Body of pancreas (tissue), 4 donors: ENCODE measurements around the gene HBA1. TPM values are rescaled to one million over a fixed set of nuclear protein-coding genes. Genes with fewer than 3 reads are reported as not detected.

ENCODE experiments used
- ATAC-seq: fragments of 150-250 bp; one replicate; pipeline ENCODE4 v1.9.1; 2016
- DNase-seq, 4 donors: peaks; one replicate each; pipeline ENCODE4 v3.0.0-alpha.2; 2019
- H3K27ac ChIP-seq, 4 donors: fragments of 200-600 bp; sonication (generic); 1 replicate in 3 of 4; 2 replicates in 1 of 4; pipeline versions ENCODE4 v1.5.1 to v1.6.1; 2016 to 2019; ENCODE audit warnings: mild to moderate bottlenecking in 1 of 4, mixed read lengths in 1 of 4, moderate library complexity in 1 of 4
- H3K27me3 ChIP-seq, 2 donors: fragments of 200-600 bp; sonication (generic); one replicate each; pipeline ENCODE4 v1.6.0; 2016; ENCODE audit warnings: mild to moderate bottlenecking in 1 of 2
- H3K36me3 ChIP-seq, 2 donors: fragments of 200-600 bp; sonication (generic); replicated peaks in 1 of 2; 2 replicates each; pipeline ENCODE4 v1.5.1; 2016; ENCODE audit warnings: low read depth in 2 of 2; ENCODE audit not compliant: insufficient read depth in 1 of 2
- H3K4me1 ChIP-seq: fragments of 200-600 bp; sonication (generic); one replicate; pipeline ENCODE4 v1.6.0; 2016
- H3K4me3 ChIP-seq, 2 donors: fragments of 200-600 bp; sonication (generic); 1 replicate in 1 of 2; 2 replicates in 1 of 2; pipeline ENCODE4 v1.5.1; 2016 to 2019
- H3K9me3 ChIP-seq, 3 donors: fragments of 200-600 bp; sonication (generic); 1 replicate in 2 of 3; 2 replicates in 1 of 3; pipeline ENCODE4 v1.5.1; 2016
- POLR2A ChIP-seq, 3 donors: fragments of 450-650 bp; IDR thresholded peaks; one replicate each; pipeline ENCODE4 v1.6.1; 2016; ENCODE audit warnings: antibody characterized with exemption in 3 of 3, mild to moderate bottlenecking in 2 of 3
- WGBS, 2 donors: methylation state at CpG; one replicate each; pipeline ENCODE4 v1.1.5; 2017; 5-methylcytosine and 5-hydroxymethylcytosine counted together
- intact Hi-C: fragments of 100-400 bp; cut with DNase I; formaldehyde crosslinking; loops from one replicate; pipeline ENCODE4 v1.15.1; 2023
- total RNA-seq, 2 donors: library from RNA; depleted of rRNA; stranded (reverse); fragments of >200 nt; gene quantifications; one replicate each; pipeline ENCODE4 v1.1.0, GENCODE V29; 2016
- TF ChIP-seq, protein P1 (sequence below), 7 experiments: fragments of 450-650 bp in 4 of 7; fragments of 200-600 bp in 3 of 7; sonication (generic) in 3 of 7; IDR thresholded peaks; one replicate each; pipeline ENCODE4 v1.5.1; 2016 to 2019; ENCODE audit warnings: antibody characterized with exemption in 7 of 7

Gene HBA1
- total RNA-seq, 2 donors from 2014 or later = not detected

DNA sequence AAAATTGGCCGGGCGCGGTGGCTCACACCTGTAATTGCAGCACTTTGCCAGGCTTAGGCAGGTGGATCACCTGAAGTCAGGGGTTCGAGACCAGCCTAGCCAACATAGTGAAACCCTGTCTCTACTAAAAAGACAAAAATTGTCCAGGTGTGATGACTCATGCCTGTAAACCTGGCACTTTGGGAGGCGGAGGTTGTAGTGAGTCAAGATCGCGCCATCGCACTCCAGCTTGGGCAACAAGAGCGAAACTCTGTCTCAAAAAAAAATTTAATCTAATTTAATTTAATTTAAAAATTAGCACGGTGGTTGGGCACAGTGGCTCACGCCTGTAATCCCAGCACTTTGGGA lies 2.2 kb downstream of the HBA1 start:
- ATAC-seq = no peak
- 71 to 76% methylated on average over 11 of the region's 11 CpGs for WGBS, 2 donors
- H3K27ac ChIP-seq = no peak overlapping the region
- H3K4me3 ChIP-seq = no peak overlapping the region
- peaks cover 18% of the 10 kb centered on the region for H3K4me1 ChIP-seq
- no peak for DNase-seq
- H3K36me3 ChIP-seq = no peaks in the 10 kb centered on the region
- peaks cover 4 to 21% of the 10 kb centered on the region in 2 donors for H3K27me3 ChIP-seq
- no peaks in the 10 kb centered on the region for H3K9me3 ChIP-seq
- intact Hi-C loops = no loop called here
- TF ChIP-seq, protein P1, sequence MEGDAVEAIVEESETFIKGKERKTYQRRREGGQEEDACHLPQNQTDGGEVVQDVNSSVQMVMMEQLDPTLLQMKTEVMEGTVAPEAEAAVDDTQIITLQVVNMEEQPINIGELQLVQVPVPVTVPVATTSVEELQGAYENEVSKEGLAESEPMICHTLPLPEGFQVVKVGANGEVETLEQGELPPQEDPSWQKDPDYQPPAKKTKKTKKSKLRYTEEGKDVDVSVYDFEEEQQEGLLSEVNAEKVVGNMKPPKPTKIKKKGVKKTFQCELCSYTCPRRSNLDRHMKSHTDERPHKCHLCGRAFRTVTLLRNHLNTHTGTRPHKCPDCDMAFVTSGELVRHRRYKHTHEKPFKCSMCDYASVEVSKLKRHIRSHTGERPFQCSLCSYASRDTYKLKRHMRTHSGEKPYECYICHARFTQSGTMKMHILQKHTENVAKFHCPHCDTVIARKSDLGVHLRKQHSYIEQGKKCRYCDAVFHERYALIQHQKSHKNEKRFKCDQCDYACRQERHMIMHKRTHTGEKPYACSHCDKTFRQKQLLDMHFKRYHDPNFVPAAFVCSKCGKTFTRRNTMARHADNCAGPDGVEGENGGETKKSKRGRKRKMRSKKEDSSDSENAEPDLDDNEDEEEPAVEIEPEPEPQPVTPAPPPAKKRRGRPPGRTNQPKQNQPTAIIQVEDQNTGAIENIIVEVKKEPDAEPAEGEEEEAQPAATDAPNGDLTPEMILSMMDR (IDR thresholded peaks at IDR 0.05) = no peak
- TF ChIP-seq POLR2A (IDR thresholded peaks at IDR 0.05) = no peak

DNA sequence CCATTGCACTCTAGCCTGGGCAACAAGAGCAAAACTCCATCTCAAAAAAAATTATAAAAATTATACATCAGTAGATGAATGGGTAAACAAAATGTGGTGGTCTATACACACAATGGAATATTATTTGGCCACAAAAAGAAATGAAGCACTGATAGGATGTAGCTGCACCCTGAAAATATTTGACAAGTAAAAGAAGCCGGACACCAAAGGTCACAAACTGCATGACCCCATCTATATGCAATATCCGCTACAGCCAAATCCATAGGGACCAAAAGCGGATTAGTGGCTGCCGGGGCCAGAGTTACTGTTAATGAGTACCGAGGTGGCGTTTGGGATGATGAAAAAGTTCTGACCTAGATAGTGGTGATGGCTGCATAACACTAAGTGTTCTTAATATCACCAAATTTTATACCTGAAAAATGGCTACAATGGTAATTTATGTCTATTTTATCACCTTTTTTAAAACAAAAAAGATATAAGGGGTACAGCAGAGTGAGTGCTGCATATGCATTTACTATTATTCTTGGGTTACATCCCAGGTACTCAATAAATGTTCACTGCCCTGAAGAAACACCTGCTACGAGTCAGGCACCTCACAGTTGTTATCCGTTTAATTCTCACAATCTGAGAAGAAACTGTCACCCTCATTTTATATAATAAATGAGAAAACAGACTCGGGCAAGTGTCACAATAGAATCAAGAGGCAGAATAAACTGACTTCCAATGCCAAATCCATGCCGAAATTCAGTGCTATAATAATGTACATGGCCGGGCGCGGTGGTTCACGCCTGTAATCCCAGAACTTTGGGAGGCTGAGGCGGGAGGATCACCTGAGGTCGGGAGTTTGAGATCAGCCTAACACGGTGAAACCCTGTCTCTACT lies 3.0 kb downstream of the HBA1 start:
- TF ChIP-seq, protein P1 (IDR thresholded peaks at IDR 0.05) = no peak
- no peak for TF ChIP-seq POLR2A (IDR thresholded peaks at IDR 0.05)
- Histone ChIP-seq H3K36me3 (no peaks in the 10 kb centered on the region), H3K9me3 (no peaks in the 10 kb centered on the region), H3K27ac (no peak overlapping the region), H3K4me1 (peaks cover 18% of the 10 kb centered on the region), H3K27me3 (peaks cover 4 to 21% of the 10 kb centered on the region in 2 donors), H3K4me3 (no peak overlapping the region)
- no peak for ATAC-seq
- no peak for DNase-seq
- 70 to 72% methylated on average over 17 of the region's 17 CpGs for WGBS, 2 donors
- intact Hi-C loops = no loop called here

DNA sequence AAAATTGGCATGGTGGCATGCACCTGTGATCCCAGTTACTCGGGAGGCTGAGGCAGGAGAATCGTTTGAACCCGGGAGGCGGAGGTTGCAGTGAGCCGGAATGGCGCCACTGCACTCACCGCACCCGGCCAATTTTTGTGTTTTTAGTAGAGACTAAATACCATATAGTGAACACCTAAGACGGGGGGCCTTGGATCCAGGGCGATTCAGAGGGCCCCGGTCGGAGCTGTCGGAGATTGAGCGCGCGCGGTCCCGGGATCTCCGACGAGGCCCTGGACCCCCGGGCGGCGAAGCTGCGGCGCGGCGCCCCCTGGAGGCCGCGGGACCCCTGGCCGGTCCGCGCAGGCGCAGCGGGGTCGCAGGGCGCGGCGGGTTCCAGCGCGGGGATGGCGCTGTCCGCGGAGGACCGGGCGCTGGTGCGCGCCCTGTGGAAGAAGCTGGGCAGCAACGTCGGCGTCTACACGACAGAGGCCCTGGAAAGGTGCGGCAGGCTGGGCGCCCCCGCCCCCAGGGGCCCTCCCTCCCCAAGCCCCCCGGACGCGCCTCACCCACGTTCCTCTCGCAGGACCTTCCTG lies 3.7 kb downstream of the HBA1 start, which contains the start of gene HBQ1:
Gene HBQ1, plus strand, starts transcription at position 359 of the 575 bp plus-strand sequence. Its CDS starts 28 bp downstream, at position 387.
- Histone ChIP-seq H3K27me3 (peaks cover 4 to 21% of the 10 kb centered on the region in 2 donors), H3K36me3 (no peaks in the 10 kb centered on the region), H3K4me3 (no peak within 1 kb of the TSS), H3K27ac (no peak within 1 kb of the TSS), H3K4me1 (peaks cover 18% of the 10 kb centered on the region), H3K9me3 (no peaks in the 10 kb centered on the region)
- no peak for DNase-seq
- intact Hi-C loops = no loop called here
- WGBS, 2 donors = 15 to 33% methylated on average over 8 to 31 of the region's 59 CpGs
- TF ChIP-seq POLR2A (IDR thresholded peaks at IDR 0.05) = no peak
- TF ChIP-seq, protein P1 (IDR thresholded peaks at IDR 0.05) = peak in 1 of 7 experiments; percentile 18
- no peak for ATAC-seq

DNA sequence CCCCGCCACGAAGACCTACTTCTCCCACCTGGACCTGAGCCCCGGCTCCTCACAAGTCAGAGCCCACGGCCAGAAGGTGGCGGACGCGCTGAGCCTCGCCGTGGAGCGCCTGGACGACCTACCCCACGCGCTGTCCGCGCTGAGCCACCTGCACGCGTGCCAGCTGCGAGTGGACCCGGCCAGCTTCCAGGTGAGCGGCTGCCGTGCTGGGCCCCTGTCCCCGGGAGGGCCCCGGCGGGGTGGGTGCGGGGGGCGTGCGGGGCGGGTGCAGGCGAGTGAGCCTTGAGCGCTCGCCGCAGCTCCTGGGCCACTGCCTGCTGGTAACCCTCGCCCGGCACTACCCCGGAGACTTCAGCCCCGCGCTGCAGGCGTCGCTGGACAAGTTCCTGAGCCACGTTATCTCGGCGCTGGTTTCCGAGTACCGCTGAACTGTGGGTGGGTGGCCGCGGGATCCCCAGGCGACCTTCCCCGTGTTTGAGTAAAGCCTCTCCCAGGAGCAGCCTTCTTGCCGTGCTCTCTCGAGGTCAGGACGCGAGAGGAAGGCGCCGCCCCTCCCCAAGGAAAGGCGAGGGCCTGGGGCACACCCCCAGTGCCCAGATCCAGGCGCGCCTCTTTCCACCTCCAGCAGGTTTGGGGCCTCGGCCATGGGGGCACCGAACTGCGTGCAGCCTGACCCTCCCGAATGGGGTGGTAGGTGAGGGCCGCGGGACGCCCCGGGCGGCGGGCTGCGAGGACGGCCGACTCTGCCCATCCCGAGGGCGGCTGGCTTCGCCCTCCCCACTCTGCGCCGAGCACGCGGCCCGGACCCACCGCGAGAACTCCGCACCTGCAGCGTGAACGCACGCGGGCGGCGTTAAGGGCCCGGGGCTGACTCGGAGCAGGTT lies 4.4 kb downstream of the HBA1 start:
- intact Hi-C loops = no loop called here
- TF ChIP-seq, protein P1 (IDR thresholded peaks at IDR 0.05) = no peak
- TF ChIP-seq POLR2A (IDR thresholded peaks at IDR 0.05) = no peak
- WGBS, 2 donors = 3 to 7% methylated on average over 3 to 86 of the region's 89 CpGs
- Histone ChIP-seq H3K27ac (no peak overlapping the region), H3K4me1 (peaks cover 18% of the 10 kb centered on the region), H3K9me3 (no peaks in the 10 kb centered on the region), H3K36me3 (no peaks in the 10 kb centered on the region), H3K4me3 (no peak overlapping the region), H3K27me3 (peaks cover 4 to 21% of the 10 kb centered on the region in 2 donors)
- DNase-seq (peak; percentile 65 to 79 (median 74)), ATAC-seq (peak; percentile 80)
